Epithelial cell of esophagus (primary cell): ENCODE data around the gene ZFP3.
"Not testable (repeated sequence)": the region's sequence is repeated elsewhere in the genome, so short reads cannot be mapped to it uniquely, and the experiment has no call there.

Experiments used
- DNase-seq: peaks from one replicate; pipeline ENCODE4 v3.0.0; 2010; ENCODE audit warnings: low read depth
- H3K4me3 ChIP-seq: 2 replicates; pipeline ENCODE4 v1.5.1; 2011; ENCODE audit warnings: mild to moderate bottlenecking, low read length, control low read depth
- CTCF ChIP-seq: IDR thresholded peaks from 2 replicates; pipeline ENCODE4 v1.5.1; 2011; ENCODE audit warnings: low read depth, mild to moderate bottlenecking, low read length, control low read depth, inconsistent platforms; ENCODE audit not compliant: insufficient read depth; ENCODE audit errors: missing control alignments

ZFP3 gene

DNA sequence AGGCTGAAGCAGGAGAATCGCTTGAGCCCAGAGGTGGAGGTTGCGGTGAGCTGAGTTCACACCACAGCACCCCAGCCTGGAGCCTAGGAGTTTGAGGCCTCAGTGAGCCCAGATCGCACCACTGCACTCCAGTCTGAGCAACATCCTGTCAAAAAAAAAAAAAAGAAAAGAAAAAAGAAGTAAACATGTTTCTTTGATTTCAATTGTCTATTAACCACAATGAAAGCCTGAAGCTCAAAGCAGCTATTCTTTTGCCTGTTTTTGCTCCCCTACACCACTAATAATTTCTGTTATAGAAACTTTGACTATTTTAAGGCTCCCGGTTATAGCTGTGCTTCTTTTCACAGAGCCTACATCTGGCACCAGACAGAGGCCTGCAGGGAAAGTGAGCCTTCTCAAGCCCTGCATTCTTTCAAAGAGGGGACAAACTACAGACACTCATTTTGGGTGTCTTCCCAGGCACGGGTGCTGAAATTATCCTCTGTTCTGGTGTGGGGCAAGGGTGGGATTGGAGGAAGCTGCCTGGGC lies 28.9 kb upstream of the ZFP3 start:
- no peak for DNase-seq

GRCh38 chr17:5050278-5050677 lies 28.0 kb upstream of the ZFP3 start:
- TF ChIP-seq CTCF: no peak
- DNase-seq: no peak
- H3K4me3 ChIP-seq: no peak overlapping the region

More for the DNA sequence above, 28.9 kb upstream of the ZFP3 start:
- TF ChIP-seq CTCF: no peak
- H3K4me3 ChIP-seq: no peak overlapping the region

DNA sequence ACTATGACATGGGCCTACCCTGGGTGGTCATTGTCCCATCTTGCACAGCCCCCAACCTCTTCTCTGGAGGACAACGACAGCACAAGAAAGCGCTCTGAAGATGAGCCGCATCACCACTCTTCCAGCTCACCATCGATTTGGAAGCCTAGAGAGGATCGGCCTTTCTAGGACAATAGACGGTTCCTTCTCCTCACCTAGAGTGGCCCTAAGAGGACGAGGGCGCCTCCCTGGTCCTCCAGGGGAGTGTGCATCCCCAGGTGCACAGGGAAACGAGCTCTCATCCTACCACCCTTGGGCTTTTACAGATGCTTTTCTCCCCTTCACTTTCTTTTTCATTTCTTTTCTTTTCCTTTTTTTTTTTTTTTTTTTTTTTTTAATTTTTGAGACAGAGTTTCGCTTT lies 22.7 kb upstream of the ZFP3 start:
- no peak for DNase-seq
- TF ChIP-seq CTCF: no peak
- no peak overlapping the region for H3K4me3 ChIP-seq

GRCh38 chr17:5065227-5065744 lies 13.0 kb upstream of the ZFP3 start:
- no peak for TF ChIP-seq CTCF
- no peak overlapping the region for H3K4me3 ChIP-seq
- DNase-seq: no peak

DNA sequence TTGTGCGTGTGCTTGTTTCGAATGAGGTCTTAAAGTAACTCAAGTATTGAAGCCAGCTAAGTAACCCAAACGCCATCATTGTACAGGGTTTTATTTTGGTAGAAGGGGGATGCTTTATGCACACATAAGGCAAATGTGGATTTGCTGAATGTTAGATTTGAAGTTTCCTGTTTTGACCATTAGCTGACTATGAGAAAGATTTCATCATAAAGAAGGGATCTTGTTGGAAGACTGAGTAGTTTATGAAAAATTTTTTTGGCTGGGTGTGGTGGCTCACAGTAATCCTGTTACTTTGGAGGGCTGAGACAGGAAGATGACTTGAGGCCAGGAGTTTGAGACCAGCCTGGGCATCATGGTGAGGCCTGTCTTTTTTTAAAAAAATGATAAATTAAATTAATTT lies 10.0 kb upstream of the ZFP3 start:
- TF ChIP-seq CTCF: no peak
- H3K4me3 ChIP-seq: no peak overlapping the region
- no peak for DNase-seq

- peak; percentile 67 for DNase-seq
- H3K4me3 ChIP-seq: no peak overlapping the region
- no peak for TF ChIP-seq CTCF
These were observed 8.5 kb upstream of the ZFP3 start for GRCh38 chr17:5069724-5070123.

- not testable (repeated sequence) for H3K4me3 ChIP-seq, DNase-seq
These were observed 2.8 kb upstream of the ZFP3 start for GRCh38 chr17:5075472-5075871.

DNA sequence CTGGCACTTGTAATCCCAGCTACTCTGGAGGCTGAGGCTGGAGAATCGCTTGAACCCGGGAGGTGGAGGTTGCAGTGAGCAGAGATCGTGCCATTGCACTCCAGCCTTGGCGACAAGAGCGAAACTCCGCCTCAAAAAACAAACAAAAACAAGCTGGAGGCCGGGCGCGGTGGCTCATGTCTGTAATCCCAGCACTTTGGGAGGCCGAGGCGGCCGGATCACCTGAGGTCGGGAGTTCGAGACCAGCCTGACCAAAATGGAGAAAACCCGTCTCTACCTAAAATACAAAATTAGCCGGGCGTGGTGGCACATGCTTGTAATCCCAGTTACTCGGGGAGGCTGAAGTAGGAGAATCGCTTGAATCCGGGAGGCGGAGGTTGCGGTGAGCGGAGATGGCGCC lies 992 bp upstream of the ZFP3 start:
- DNase-seq, H3K4me3 ChIP-seq: not testable (repeated sequence)
